ENCODE data around the gene MYO7B.

Gene MYO7B

GRCh38 chr2:127577503-127577902, 42.0 kb downstream of the MYO7B start:
- Mint-ChIP-seq H3K9me3 (no peaks in the 10 kb centered on the region), H3K27ac (no peak overlapping the region), H3K4me3 (no peak overlapping the region), H3K27me3 (ENCODE audit: low read depth) (peaks cover 7% of the 10 kb centered on the region), H3K36me3 (ENCODE audit: low read depth) (no peaks in the 10 kb centered on the region), H3K4me1 (ENCODE audit: low read depth) (peaks cover 6% of the 10 kb centered on the region)
- no peak for DNase-seq (ENCODE audit: low spot score)

GRCh38 chr2:127577973-127578372, 42.5 kb downstream of the MYO7B start:
- H3K9me3 Mint-ChIP-seq: no peaks in the 10 kb centered on the region
- peaks cover 6% of the 10 kb centered on the region for H3K4me1 Mint-ChIP-seq (ENCODE audit: low read depth)
- H3K36me3 Mint-ChIP-seq (ENCODE audit: low read depth): no peaks in the 10 kb centered on the region
- H3K4me3 Mint-ChIP-seq: no peak overlapping the region
- H3K27me3 Mint-ChIP-seq (ENCODE audit: low read depth): peaks cover 3% of the 10 kb centered on the region
- DNase-seq (ENCODE audit: low spot score): no peak
- no peak overlapping the region for H3K27ac Mint-ChIP-seq

GRCh38 chr2:127578411-127578810, 42.9 kb downstream of the MYO7B start:
- H3K27me3 Mint-ChIP-seq (ENCODE audit: low read depth): peaks cover 2% of the 10 kb centered on the region
- DNase-seq (ENCODE audit: low spot score): no peak
- H3K27ac Mint-ChIP-seq: no peak overlapping the region
- no peaks in the 10 kb centered on the region for H3K36me3 Mint-ChIP-seq (ENCODE audit: low read depth)
- H3K9me3 Mint-ChIP-seq: no peaks in the 10 kb centered on the region
- H3K4me1 Mint-ChIP-seq (ENCODE audit: low read depth): peaks cover 6% of the 10 kb centered on the region
- H3K4me3 Mint-ChIP-seq: no peak overlapping the region

GRCh38 chr2:127579231-127579630, 43.7 kb downstream of the MYO7B start:
- no peak for DNase-seq (ENCODE audit: low spot score)
- Mint-ChIP-seq H3K27ac (no peak overlapping the region), H3K9me3 (no peaks in the 10 kb centered on the region), H3K36me3 (ENCODE audit: low read depth) (no peaks in the 10 kb centered on the region), H3K4me1 (ENCODE audit: low read depth) (peaks cover 6% of the 10 kb centered on the region), H3K27me3 (ENCODE audit: low read depth) (no peaks in the 10 kb centered on the region), H3K4me3 (no peak overlapping the region)

GRCh38 chr2:127580167-127581049, 44.9 kb downstream of the MYO7B start:
- Mint-ChIP-seq H3K9me3 (no peaks in the 10 kb centered on the region), H3K27ac (no peak overlapping the region), H3K36me3 (ENCODE audit: low read depth) (no peaks in the 10 kb centered on the region), H3K27me3 (ENCODE audit: low read depth) (no peaks in the 10 kb centered on the region), H3K4me3 (no peak overlapping the region), H3K4me1 (ENCODE audit: low read depth) (peaks cover 2% of the 10 kb centered on the region)
- DNase-seq (ENCODE audit: low spot score): no peak

- Mint-ChIP-seq H3K27me3 (ENCODE audit: low read depth) (peaks cover 4% of the 10 kb centered on the region), H3K9me3 (no peaks in the 10 kb centered on the region), H3K36me3 (ENCODE audit: low read depth) (no peaks in the 10 kb centered on the region), H3K4me3 (no peak overlapping the region), H3K4me1 (ENCODE audit: low read depth) (no peaks in the 10 kb centered on the region), H3K27ac (no peak overlapping the region)
- no peak for DNase-seq (ENCODE audit: low spot score)
These were observed 45.5 kb downstream of the MYO7B start for GRCh38 chr2:127581050-127581345.

- H3K36me3 Mint-ChIP-seq (ENCODE audit: low read depth): no peaks in the 10 kb centered on the region
- H3K9me3 Mint-ChIP-seq: no peaks in the 10 kb centered on the region
- H3K27me3 Mint-ChIP-seq (ENCODE audit: low read depth): peaks cover 5% of the 10 kb centered on the region
- H3K4me1 Mint-ChIP-seq (ENCODE audit: low read depth): no peaks in the 10 kb centered on the region
- H3K4me3 Mint-ChIP-seq: no peak overlapping the region
- H3K27ac Mint-ChIP-seq: no peak overlapping the region
- DNase-seq (ENCODE audit: low spot score): no peak
These were observed 46.3 kb downstream of the MYO7B start for GRCh38 chr2:127581516-127582490.

GRCh38 chr2:127582863-127583861, 47.7 kb downstream of the MYO7B start:
- H3K4me1 Mint-ChIP-seq (ENCODE audit: low read depth): no peaks in the 10 kb centered on the region
- no peak for DNase-seq (ENCODE audit: low spot score)
- no peak overlapping the region for H3K27ac Mint-ChIP-seq
- no peak overlapping the region for H3K4me3 Mint-ChIP-seq
- no peaks in the 10 kb centered on the region for H3K9me3 Mint-ChIP-seq
- no peaks in the 10 kb centered on the region for H3K36me3 Mint-ChIP-seq (ENCODE audit: low read depth)
- peaks cover 5% of the 10 kb centered on the region for H3K27me3 Mint-ChIP-seq (ENCODE audit: low read depth)

- Mint-ChIP-seq H3K4me1 (ENCODE audit: low read depth) (no peaks in the 10 kb centered on the region), H3K27me3 (ENCODE audit: low read depth) (peaks cover 5% of the 10 kb centered on the region), H3K4me3 (no peak overlapping the region), H3K27ac (no peak overlapping the region), H3K9me3 (no peaks in the 10 kb centered on the region), H3K36me3 (ENCODE audit: low read depth) (no peaks in the 10 kb centered on the region)
- no peak for DNase-seq (ENCODE audit: low spot score)
These were observed 48.6 kb downstream of the MYO7B start for GRCh38 chr2:127584047-127584446.

GRCh38 chr2:127584516-127585033, 49.1 kb downstream of the MYO7B start:
- DNase-seq (ENCODE audit: low spot score): no peak
- H3K36me3 Mint-ChIP-seq (ENCODE audit: low read depth): no peaks in the 10 kb centered on the region
- peaks cover 5% of the 10 kb centered on the region for H3K27me3 Mint-ChIP-seq (ENCODE audit: low read depth)
- H3K9me3 Mint-ChIP-seq: no peaks in the 10 kb centered on the region
- H3K4me1 Mint-ChIP-seq (ENCODE audit: low read depth): no peaks in the 10 kb centered on the region
- no peak overlapping the region for H3K27ac Mint-ChIP-seq
- no peak overlapping the region for H3K4me3 Mint-ChIP-seq

- H3K27me3 Mint-ChIP-seq (ENCODE audit: low read depth): peaks cover 5% of the 10 kb centered on the region
- H3K27ac Mint-ChIP-seq: no peak overlapping the region
- DNase-seq (ENCODE audit: low spot score): no peak
- H3K36me3 Mint-ChIP-seq (ENCODE audit: low read depth): no peaks in the 10 kb centered on the region
- H3K4me1 Mint-ChIP-seq (ENCODE audit: low read depth): no peaks in the 10 kb centered on the region
- H3K9me3 Mint-ChIP-seq: no peaks in the 10 kb centered on the region
- no peak overlapping the region for H3K4me3 Mint-ChIP-seq
These were observed 49.9 kb downstream of the MYO7B start for GRCh38 chr2:127585270-127585807.

- Mint-ChIP-seq H3K4me3 (no peak overlapping the region), H3K36me3 (ENCODE audit: low read depth) (no peaks in the 10 kb centered on the region), H3K9me3 (no peaks in the 10 kb centered on the region), H3K27me3 (ENCODE audit: low read depth) (peaks cover 5% of the 10 kb centered on the region), H3K4me1 (ENCODE audit: low read depth) (no peaks in the 10 kb centered on the region), H3K27ac (no peak overlapping the region)
- DNase-seq (ENCODE audit: low spot score): no peak
These were observed 50.7 kb downstream of the MYO7B start for GRCh38 chr2:127586136-127586535.

- H3K36me3 Mint-ChIP-seq (ENCODE audit: low read depth): no peaks in the 10 kb centered on the region
- H3K9me3 Mint-ChIP-seq: no peaks in the 10 kb centered on the region
- H3K4me1 Mint-ChIP-seq (ENCODE audit: low read depth): peaks cover 2% of the 10 kb centered on the region
- DNase-seq (ENCODE audit: low spot score): no peak
- H3K4me3 Mint-ChIP-seq: no peak overlapping the region
- H3K27me3 Mint-ChIP-seq (ENCODE audit: low read depth): peaks cover 5% of the 10 kb centered on the region
- no peak overlapping the region for H3K27ac Mint-ChIP-seq
These were observed 51.3 kb downstream of the MYO7B start for GRCh38 chr2:127586746-127587295.

Data from T-helper 2 cell treated with Interferon-gamma antibody and Interleukin-4, amounts not matched to agents 5 μg/mL and 100 μg/mL, for 36 hours (primary cell).